Prostate gland (tissue), 2 donors: ENCODE measurements around the gene CAPN13.

Source experiments
- CTCF ChIP-seq, 4 experiments: fragments of 200-600 bp in 2 of 4; fragments of 450-650 bp in 2 of 4; sonication (generic) in 2 of 4; IDR thresholded peaks; 1 replicate in 3 of 4; 2 replicates in 1 of 4; pipeline ENCODE4 v1.5.1; 2016 to 2019; ENCODE audit warnings: antibody characterized with exemption in 4 of 4, mild to moderate bottlenecking in 2 of 4, moderate library complexity in 2 of 4
- POLR2A ChIP-seq: fragments of 450-650 bp; IDR thresholded peaks from one replicate; pipeline ENCODE4 v1.6.1; 2016; ENCODE audit warnings: antibody characterized with exemption, mild to moderate bottlenecking

DNA sequence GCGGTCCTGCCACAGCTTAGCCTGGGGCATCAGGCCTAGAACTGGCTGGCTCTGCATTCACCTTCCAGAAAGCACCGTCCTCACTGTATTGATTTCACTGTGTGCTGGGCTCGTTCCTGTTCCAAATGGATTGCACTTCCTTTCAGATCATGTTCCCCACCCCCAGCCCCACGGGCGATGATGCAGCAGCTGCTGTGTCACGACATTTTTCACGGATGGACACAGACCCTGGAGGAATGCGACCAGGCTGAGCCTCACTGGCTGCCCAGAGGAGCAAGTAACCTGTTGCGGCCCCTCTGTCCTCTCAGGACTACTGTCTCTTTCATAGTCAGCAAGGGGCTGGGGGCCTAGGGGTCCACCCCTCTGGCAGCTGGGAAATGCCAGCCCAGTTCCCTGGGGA lies 50.3 kb downstream of the CAPN13 start:
- no peak for TF ChIP-seq CTCF (IDR thresholded peaks at IDR 0.05)
- TF ChIP-seq POLR2A = no peak
